ENCODE results near the gene HGD. TPM values are rescaled to one million over a fixed set of nuclear protein-coding genes. Genes with fewer than 3 reads are reported as not detected.
"Not testable (repeated sequence)": the region's sequence is repeated elsewhere in the genome, so short reads cannot be mapped to it uniquely, and the experiment has no call there.

Gene HGD
- total RNA-seq, 1 experiment from 2014 or later, result not detected

GRCh38 chr3:120681018-120681417 lies 1.0 kb downstream of the HGD start:
- in situ Hi-C loops (cut with HindIII; ENCODE audit: low sequenced_read_pairs), result no loop called here
- DNase-seq (ENCODE audit: low spot score), result no peak

GRCh38 chr3:120680193-120680894 lies 1.7 kb downstream of the HGD start:
- no peak for DNase-seq (ENCODE audit: low spot score)
- in situ Hi-C loops (cut with HindIII; ENCODE audit: low sequenced_read_pairs), result no loop called here

GRCh38 chr3:120678984-120679383 lies 3.1 kb downstream of the HGD start:
- peak; percentile 93 for DNase-seq (ENCODE audit: low spot score)
- in situ Hi-C loops (cut with HindIII; ENCODE audit: low sequenced_read_pairs), result no loop called here

GRCh38 chr3:120678331-120678947 lies 3.6 kb downstream of the HGD start:
- DNase-seq (ENCODE audit: low spot score), result peak; percentile 80
- in situ Hi-C loops (cut with HindIII; ENCODE audit: low sequenced_read_pairs), result no loop called here

GRCh38 chr3:120677193-120677592 lies 4.8 kb downstream of the HGD start:
- in situ Hi-C loops (cut with HindIII; ENCODE audit: low sequenced_read_pairs), result not testable (repeated sequence)

GRCh38 chr3:120673116-120673515 lies 8.9 kb downstream of the HGD start:
- DNase-seq (ENCODE audit: low spot score), result peak; percentile 99
- in situ Hi-C loops (cut with HindIII; ENCODE audit: low sequenced_read_pairs), result no loop called here

More at GRCh38 chr3:120677193-120677592, 4.8 kb downstream of the HGD start:
- not testable (repeated sequence) for DNase-seq (ENCODE audit: low spot score)

- DNase-seq (ENCODE audit: low spot score), result no peak
- in situ Hi-C loops (cut with HindIII; ENCODE audit: low sequenced_read_pairs), result no loop called here
Observed at GRCh38 chr3:120670576-120670975, 11.5 kb downstream of the HGD start.

- in situ Hi-C loops (cut with HindIII; ENCODE audit: low sequenced_read_pairs), result no loop called here
- no peak for DNase-seq (ENCODE audit: low spot score)
Observed at GRCh38 chr3:120664926-120665325, 17.1 kb downstream of the HGD start.

- DNase-seq (ENCODE audit: low spot score), result no peak
- in situ Hi-C loops (cut with HindIII; ENCODE audit: low sequenced_read_pairs), result no loop called here
Observed at GRCh38 chr3:120661945-120662344, 20.1 kb downstream of the HGD start.

GRCh38 chr3:120661106-120661905 lies 20.7 kb downstream of the HGD start:
- DNase-seq (ENCODE audit: low spot score), result no peak
- in situ Hi-C loops (cut with HindIII; ENCODE audit: low sequenced_read_pairs), result no loop called here

GRCh38 chr3:120659834-120660233 lies 22.2 kb downstream of the HGD start:
- in situ Hi-C loops (cut with HindIII; ENCODE audit: low sequenced_read_pairs), result no loop called here

GRCh38 chr3:120659285-120659684 lies 22.8 kb downstream of the HGD start:
- DNase-seq (ENCODE audit: low spot score), result no peak

More at GRCh38 chr3:120659834-120660233, 22.2 kb downstream of the HGD start:
- DNase-seq (ENCODE audit: low spot score), result no peak

GRCh38 chr3:120652896-120653545 lies 29.0 kb downstream of the HGD start:
- in situ Hi-C loops (cut with HindIII; ENCODE audit: low sequenced_read_pairs), result no loop called here
- peak; percentile 61 for DNase-seq (ENCODE audit: low spot score)

More at GRCh38 chr3:120659285-120659684, 22.8 kb downstream of the HGD start:
- in situ Hi-C loops (cut with HindIII; ENCODE audit: low sequenced_read_pairs), result no loop called here

- in situ Hi-C loops (cut with HindIII; ENCODE audit: low sequenced_read_pairs), result no loop called here
- DNase-seq (ENCODE audit: low spot score), result peak; percentile 84
Observed at GRCh38 chr3:120652281-120652680, 29.8 kb downstream of the HGD start.

- in situ Hi-C loops (cut with HindIII; ENCODE audit: low sequenced_read_pairs), result no loop called here
- DNase-seq (ENCODE audit: low spot score), result no peak
Observed at GRCh38 chr3:120650311-120650710, 31.7 kb downstream of the HGD start.

- in situ Hi-C loops (cut with HindIII; ENCODE audit: low sequenced_read_pairs), result no loop called here
- no peak for DNase-seq (ENCODE audit: low spot score)
Observed at GRCh38 chr3:120649830-120650233, 32.2 kb downstream of the HGD start.

- in situ Hi-C loops (cut with HindIII; ENCODE audit: low sequenced_read_pairs), result no loop called here
- DNase-seq (ENCODE audit: low spot score), result no peak
Observed at GRCh38 chr3:120648290-120648689, 33.7 kb downstream of the HGD start.

- no peak for DNase-seq (ENCODE audit: low spot score)
- in situ Hi-C loops (cut with HindIII; ENCODE audit: low sequenced_read_pairs), result no loop called here
Observed at GRCh38 chr3:120646771-120647432, 35.1 kb downstream of the HGD start.

Measured in G401 (cell line).